Psoas muscle (tissue), 8 donors: Measurements from ENCODE around the gene MAP10. TPM values are rescaled to one million over a fixed set of nuclear protein-coding genes. Genes with fewer than 3 reads are reported as not detected.
"Not testable (repeated sequence)": the region's sequence is repeated elsewhere in the genome, so short reads cannot be mapped to it uniquely, and the experiment has no call there.

Source experiments
- ATAC-seq, 4 donors: fragments of 200-7000 bp; cut with Tn5 transposase; one replicate each; pipeline ENCODE4 v1.9.1; 2020; ENCODE audit warnings: moderate library complexity in 3 of 4, mild to moderate bottlenecking in 2 of 4
- DNase-seq, 2 donors: peaks; one replicate each; pipeline ENCODE4 v3.0.0-alpha.2; 2020
- H3K27ac ChIP-seq: fragments of 200-600 bp; one replicate; pipeline ENCODE4 v1.8.0; 2022
- H3K27me3 ChIP-seq, 3 donors: fragments of 200-600 bp in 1 of 3; one replicate each; pipeline versions ENCODE4 v1.6.1 to v1.8.0; 2013 to 2022; ENCODE audit warnings: low read length in 2 of 3, mild to moderate bottlenecking in 2 of 3, moderate library complexity in 1 of 3; ENCODE audit not compliant: insufficient read depth in 3 of 3
- H3K36me3 ChIP-seq, 2 donors: fragments of 200-600 bp in 1 of 2; one replicate each; pipeline versions ENCODE4 v1.6.1 to v1.8.0; 2013 to 2022; ENCODE audit warnings: low read depth in 1 of 2, mild to moderate bottlenecking in 1 of 2, moderate library complexity in 1 of 2; ENCODE audit not compliant: insufficient read depth in 1 of 2
- H3K4me1 ChIP-seq: fragments of 200-600 bp; one replicate; pipeline ENCODE4 v1.8.0; 2022
- H3K4me3 ChIP-seq: fragments of 200-600 bp; one replicate; pipeline ENCODE4 v1.8.0; 2022; ENCODE audit warnings: mild to moderate bottlenecking
- H3K9me3 ChIP-seq: fragments of 200-600 bp; one replicate; pipeline ENCODE4 v1.8.0; 2022
- CTCF ChIP-seq: fragments of 200-600 bp; IDR thresholded peaks from one replicate; pipeline ENCODE4 v1.8.0; 2022; ENCODE audit warnings: antibody characterized with exemption
- WGBS, 3 donors: extraction: QIAGEN DNeasy Blood & Tissue Kit; methylation state at CpG; one replicate each; pipeline versions ENCODE4 v1.1.6 to v1.1.7; 2013; 5-methylcytosine and 5-hydroxymethylcytosine counted together
- intact Hi-C, 2 donors: fragments of 100-400 bp; cut with DNase I; formaldehyde crosslinking; loops; one replicate each; pipeline versions ENCODE4 v1.11.0 to v1.14.2; 2022
- polyA plus RNA-seq, 3 donors: library from polyadenylated mRNA; stranded (reverse); fragments of 200-250 nt; gene quantifications; one replicate each; pipeline ENCODE4 v1.2.3, GENCODE V29; 2013
- total RNA-seq, 4 donors: library from RNA; stranded (reverse); fragmentation: NEBNext Ultra II Directional in 2 of 4; extraction: Animal tissue kit (Norgen Biotek cat#: 25700) in 2 of 4; gene quantifications; one replicate each; pipeline versions ENCODE4 v1.2.1 to v1.2.4, GENCODE V29; 2021 to 2023
- donor health status: healthy with polysubstance abuse.
- donor health status: DM: no; HTN: no; CAD: no; lungs with moderate emphysema.
- donor health status: Bipolar disorder and iron deficiency.
- donor health status: healthy.
- donor health status: DM: yes; HTN: yes; CAD: no.
- donor health status: DM: no; HTN: no; CAD: no.
- donor health status: DM: no; HTN: no; CAD: no.
- donor health status: DM: yes; HTN: yes; CAD: no.

The MAP10 gene
- total and polyA plus RNA-seq, 7 donors: 0.84 to 4.0 (median 2.1) TPM

GRCh38 chr1:232776526-232777106 is 28.6 kb upstream of the MAP10 start:
- Histone ChIP-seq H3K4me3 (no peak overlapping the region), H3K9me3 (no peaks in the 10 kb centered on the region), H3K4me1 (no peaks in the 10 kb centered on the region), H3K27me3 (no peaks in the 10 kb centered on the region), H3K27ac (no peak overlapping the region), H3K36me3 (no peaks in the 10 kb centered on the region)
- no peak for ATAC-seq
- no peak for DNase-seq
- intact Hi-C loops: no loop called here
- 60 to 74% (median 66%) methylated on average over 3 of the region's 3 CpGs for WGBS, 3 donors
- TF ChIP-seq CTCF: no peak

- H3K4me1 ChIP-seq: peaks cover 4% of the 10 kb centered on the region
- TF ChIP-seq CTCF: no peak
- DNase-seq (no peak), ATAC-seq (no peak)
- H3K36me3 ChIP-seq: no peaks in the 10 kb centered on the region
- H3K27me3 ChIP-seq: no peaks in the 10 kb centered on the region
- H3K9me3 ChIP-seq: no peaks in the 10 kb centered on the region
- 93 to 94% (median 93%) methylated on average over 9 of the region's 9 CpGs for WGBS, 3 donors
- intact Hi-C loops: no loop called here
- H3K4me3 ChIP-seq: no peak overlapping the region
- no peak overlapping the region for H3K27ac ChIP-seq
Measured at GRCh38 chr1:232780354-232780753, 24.9 kb upstream of the MAP10 start.

- Histone ChIP-seq H3K27me3 (no peaks in the 10 kb centered on the region), H3K36me3 (no peaks in the 10 kb centered on the region), H3K4me1 (peaks cover 10% of the 10 kb centered on the region), H3K9me3 (no peaks in the 10 kb centered on the region), H3K4me3 (peak overlapping the region; percentile 30), H3K27ac (peak overlapping the region; percentile 28)
- no peak for DNase-seq
- 39 to 65% (median 39%) methylated on average over 7 of the region's 7 CpGs for WGBS, 3 donors
- TF ChIP-seq CTCF: no peak
- peak in 3 of 4 donors; percentile 57 to 87 (median 81) for ATAC-seq
- intact Hi-C loops: no loop called here
Measured at GRCh38 chr1:232784794-232785193, 20.4 kb upstream of the MAP10 start.

GRCh38 chr1:232785630-232786029 is 19.6 kb upstream of the MAP10 start:
- WGBS, 3 donors: 90 to 100% (median 100%) methylated on average over 1 of the region's 1 CpG
- peaks cover 10% of the 10 kb centered on the region for H3K4me1 ChIP-seq
- H3K4me3 ChIP-seq, DNase-seq, intact Hi-C loops, H3K27ac ChIP-seq, ATAC-seq, H3K9me3 ChIP-seq, H3K27me3 ChIP-seq, H3K36me3 ChIP-seq: not testable (repeated sequence)

- peaks cover 10% of the 10 kb centered on the region for H3K4me1 ChIP-seq
- no peaks in the 10 kb centered on the region for H3K27me3 ChIP-seq
- intact Hi-C loops: no loop called here
- DNase-seq (no peak), ATAC-seq (peak in 2 of 4 donors; percentile 27 to 57)
- H3K4me3 ChIP-seq: no peak overlapping the region
- H3K27ac ChIP-seq: no peak overlapping the region
- H3K9me3 ChIP-seq: no peaks in the 10 kb centered on the region
- H3K36me3 ChIP-seq: no peaks in the 10 kb centered on the region
- TF ChIP-seq CTCF: no peak
- WGBS, 3 donors: 70 to 81% (median 72%) methylated on average over 7 of the region's 7 CpGs
Measured at GRCh38 chr1:232786845-232787455, 18.3 kb upstream of the MAP10 start.
